Glomerular endothelial cell (primary cell): ENCODE measurements around the gene GPER1. TPM values are rescaled to one million over a fixed set of nuclear protein-coding genes. Genes with fewer than 3 reads are reported as not detected.
"Not testable (repeated sequence)": the region's sequence is repeated elsewhere in the genome, so short reads cannot be mapped to it uniquely, and the experiment has no call there.

Source experiments
- DNase-seq: peaks from one replicate; pipeline ENCODE4 v3.0.0-alpha.2; 2011; ENCODE audit warnings: low read depth, low spot score; ENCODE audit errors: extremely low read depth
- total RNA-seq: library from RNA; depleted of rRNA; stranded (reverse); fragments of >200 nt; gene quantifications from 2 replicates; pipeline ENCODE4 v1.2.3, GENCODE V29; 2015

The GPER1 gene
- total RNA-seq, 1 donor from 2014 or later, result 1.8 TPM

DNA sequence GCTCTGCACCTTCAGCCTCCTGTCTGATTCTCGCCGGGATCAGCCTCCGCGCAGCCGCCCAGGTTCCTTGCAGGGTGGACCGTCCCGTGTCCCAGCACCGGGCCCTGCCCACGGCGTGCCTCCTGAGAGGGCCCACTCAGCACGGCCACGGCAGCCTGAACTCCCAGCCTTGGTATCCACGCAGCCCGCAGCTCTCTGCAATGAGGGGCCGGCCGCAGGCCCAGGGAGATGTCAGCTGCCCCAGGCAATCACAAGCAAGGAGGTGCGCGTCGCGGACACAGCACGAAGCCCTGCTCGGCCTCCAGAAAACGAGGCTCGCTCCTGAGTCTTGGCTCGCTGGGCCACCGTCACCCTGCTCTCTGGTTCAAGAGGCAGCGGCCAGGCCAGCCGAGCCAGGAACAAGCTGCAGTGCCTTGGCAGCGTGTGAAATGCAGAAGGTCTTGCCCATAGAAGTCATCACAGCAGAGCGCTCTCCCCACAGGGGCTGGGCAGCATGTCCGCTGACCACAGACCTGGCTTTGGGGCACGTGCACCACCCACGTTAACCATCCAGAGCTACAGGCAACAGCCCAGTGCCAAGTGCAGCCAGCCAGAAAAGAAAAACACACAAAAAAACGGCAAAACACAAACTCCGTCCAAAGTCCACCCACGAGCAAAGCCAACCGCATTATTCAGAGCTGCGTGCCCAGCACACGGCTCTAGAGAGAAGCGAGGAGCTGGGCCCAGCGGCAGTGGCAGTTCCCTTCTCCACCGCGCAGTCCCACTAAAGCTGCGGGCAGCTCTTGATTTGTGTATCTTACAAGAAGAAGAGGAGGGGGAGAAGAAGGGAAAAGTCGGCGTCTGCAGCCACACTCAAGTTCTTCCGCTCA lies 13.9 kb downstream of the GPER1 start:
- no peak for DNase-seq

DNA sequence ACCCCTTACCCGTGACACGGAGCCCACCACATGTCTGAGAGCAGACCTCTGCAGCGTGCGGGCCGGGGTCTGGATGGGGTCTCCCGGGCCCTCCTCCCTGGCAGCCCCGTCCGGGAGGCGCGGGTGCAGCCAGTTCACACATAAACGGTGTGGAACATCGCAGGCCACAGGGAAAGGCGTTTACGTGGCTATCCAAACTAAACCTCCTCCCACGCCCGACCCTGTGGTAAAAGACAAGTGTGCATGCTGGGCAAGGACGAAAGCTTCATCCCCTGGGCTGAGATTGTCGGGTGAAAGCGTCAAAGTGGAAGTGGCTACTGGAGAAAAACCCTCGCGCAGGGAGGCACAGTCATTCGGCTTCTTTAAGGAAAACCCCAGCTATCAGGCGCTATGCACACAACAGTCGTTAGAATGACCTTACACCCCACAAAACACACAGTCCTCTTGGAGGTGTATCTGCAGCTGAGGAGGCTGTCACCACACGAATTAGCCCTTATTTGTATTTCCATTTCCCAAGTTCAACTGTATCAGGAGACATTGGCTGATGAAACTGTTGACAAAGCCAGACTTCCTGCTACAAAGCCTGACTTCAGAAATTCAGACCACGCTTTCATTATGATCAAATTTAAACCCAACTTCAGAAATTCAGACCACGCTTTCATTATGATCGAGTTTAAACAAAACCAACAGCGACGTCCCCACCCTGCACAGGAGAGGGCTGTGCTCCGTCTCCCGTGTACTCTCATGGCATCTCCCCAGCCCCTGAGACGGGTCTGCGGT lies 15.3 kb downstream of the GPER1 start:
- DNase-seq, result no peak

DNA sequence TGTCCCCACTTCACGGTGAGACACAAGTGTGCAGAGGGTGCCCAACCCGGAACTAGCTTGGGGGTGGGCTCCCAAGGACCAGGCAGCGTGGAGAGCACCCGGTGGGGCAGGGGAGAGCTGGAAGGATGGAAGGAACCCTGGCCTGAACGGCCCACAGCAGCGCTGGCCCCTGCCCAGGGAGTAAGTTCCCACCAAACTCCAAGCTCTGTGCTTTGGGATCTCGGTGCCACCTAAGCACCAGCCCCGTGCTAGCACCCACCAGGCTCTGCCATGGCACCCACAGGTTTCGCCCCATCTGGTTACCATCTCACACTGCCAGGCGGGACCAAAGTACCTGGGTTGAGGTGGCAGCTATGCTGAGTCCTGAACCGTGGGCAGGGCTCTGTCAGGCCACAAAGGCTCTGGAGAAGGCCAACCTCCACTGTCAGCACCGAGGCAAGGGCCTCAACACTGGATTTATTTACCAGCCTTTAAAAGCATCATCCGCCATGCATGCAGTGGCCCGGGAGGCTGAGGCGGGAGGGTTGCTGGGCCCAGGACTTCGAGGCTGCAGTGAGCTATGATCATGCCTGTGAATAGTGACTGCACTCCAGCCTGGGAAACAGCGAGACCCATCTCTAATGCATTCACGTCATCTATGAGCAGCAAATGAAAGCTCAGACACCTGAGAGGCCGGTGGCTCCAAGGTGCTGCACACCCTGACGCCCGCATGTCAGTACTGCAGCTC lies 16.0 kb downstream of the GPER1 start:
- DNase-seq, result no peak

DNA sequence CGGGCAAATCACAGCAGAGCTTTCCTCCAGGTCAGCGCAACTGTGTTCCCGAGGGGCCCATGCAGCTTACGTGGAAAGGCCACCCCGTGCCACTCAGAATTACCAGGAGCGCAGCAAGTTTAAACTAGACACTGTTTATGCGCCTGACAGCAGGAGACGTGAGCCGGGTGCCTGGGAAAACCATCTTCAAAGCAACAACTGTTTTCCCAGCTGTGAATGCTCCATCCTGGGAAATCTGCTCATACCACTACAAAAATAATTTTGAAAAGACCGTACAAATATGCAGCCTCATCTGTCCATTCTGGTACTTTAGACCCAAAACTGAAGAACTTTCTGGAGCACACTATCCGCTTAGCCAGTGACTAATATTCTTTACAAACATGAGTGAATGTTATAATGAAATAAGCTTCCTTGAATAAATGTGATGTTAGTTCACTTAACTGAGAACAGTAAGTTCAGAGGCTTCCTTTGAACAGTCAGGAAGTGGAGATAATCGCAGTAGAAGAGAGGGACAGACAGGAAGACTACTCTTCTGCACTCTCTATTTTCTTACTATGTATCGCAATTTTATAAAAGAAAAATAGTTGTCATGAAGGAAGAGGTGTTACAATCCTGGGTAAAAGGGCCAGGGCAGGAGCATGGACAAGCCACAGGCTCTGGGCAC lies 16.7 kb downstream of the GPER1 start:
- no peak for DNase-seq

DNA sequence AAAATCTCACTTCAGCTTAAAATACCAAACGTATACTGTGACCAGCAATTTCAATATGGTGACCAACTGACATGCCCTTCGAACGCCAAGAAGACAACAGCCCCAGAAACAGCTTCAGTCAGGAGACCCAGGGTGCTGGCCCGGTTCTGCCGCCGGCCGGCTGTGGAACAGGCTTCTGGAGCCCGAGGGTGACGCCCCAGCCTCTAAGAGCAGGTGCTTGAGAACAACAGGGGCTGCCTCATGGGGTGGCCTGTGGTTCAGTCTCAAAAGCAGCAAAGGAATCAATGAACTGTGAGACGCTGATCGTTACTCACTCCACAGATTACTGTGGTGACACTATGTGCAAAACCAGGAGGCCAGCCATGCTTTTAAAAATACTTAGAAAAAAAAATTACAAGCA lies 17.3 kb downstream of the GPER1 start:
- no peak for DNase-seq

DNA sequence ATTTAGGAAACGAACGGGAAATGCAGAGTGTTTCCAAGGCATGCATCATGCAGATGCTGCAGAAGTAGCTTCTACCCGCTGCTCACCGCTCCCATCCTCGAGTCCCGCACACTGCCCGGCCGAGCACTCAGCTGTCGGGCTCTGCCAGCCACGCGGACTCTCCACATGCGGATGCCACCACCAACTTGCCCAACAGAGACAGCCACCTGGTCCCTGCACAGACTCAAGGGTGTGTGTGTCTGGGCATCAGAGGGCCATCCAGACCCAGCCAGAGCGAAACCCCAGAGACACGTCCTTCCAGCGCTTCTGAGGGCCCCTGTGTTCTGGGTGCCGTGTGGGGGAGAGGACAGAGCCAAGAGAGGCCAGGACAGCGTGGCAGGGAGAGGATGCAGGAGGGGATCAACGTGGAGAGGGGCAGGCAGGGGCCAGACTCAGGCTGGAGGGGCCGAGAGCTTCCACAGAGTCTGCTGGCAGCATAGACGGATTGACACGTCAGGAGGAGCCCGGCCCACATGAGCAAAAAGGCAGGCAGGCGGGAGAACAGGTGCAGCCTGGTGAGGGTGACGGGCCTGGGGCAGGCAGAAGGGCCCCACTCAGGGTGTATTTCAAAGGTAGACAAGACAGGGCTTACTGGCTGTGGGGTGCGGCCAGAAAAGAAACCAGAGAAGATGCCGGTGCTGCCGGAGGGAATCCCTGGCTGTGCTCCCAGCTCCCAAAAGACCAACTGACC lies 18.3 kb downstream of the GPER1 start:
- DNase-seq, result no peak

DNA sequence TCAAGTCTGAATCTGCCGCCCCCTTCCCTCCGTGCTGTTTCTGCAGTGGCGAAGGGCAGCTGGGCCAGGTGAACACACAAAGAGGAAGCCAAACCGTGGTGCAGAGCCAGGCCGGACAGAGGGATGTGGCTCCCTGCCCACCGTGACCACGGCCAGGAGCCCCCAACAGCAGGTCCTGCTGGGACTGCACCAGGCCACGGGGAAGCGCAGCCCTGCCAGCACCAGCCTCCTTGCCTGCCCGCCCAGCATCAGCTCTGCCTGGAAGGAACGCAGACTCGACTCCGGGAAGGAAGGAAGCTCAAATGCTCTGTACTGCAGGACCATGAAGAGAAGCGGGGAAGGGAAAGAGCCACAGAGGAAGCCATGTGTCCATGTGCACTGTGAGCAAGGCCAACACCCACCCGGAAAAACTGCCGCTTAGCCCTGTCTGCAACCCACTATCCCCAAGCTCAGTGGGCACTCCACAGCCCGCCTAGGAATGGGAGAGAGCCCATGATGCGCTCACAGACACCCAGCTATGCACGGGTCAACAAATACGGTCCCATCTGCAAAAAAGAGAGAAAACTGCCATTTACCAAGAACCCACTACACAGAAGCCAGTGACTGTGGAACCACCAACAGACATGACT lies 19.0 kb downstream of the GPER1 start:
- DNase-seq, result no peak

DNA sequence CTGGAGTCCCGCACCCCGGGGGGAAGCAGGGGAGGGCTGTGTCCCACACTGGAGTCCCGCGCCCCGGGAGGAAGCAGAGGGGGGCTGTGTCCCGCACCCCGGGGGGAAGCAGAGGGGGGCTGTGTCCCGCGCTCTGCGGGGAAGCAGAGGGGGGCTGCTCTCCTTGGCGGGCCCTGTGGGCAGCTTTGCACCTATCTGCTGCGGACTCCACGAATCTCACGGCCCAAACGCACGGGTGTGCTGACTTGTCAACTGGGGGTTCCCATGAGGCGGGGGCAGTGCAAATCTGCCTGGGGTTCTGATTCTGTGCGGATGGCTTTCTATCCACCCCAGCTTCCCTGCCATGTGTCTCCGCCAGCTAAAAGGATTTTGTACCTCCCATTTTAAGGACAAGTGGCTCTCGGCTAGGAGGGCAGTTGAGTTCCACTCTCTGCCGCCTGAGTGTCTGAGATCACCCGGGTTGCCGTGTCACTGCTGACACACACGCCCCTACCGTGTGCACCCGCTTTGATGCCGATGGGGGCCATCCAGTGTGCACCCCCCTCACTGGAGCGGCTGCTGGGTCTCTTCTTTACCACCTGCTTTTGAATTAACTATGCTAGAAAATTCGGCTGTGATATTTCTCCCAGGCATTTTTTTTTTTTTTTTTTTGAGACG lies 20.5 kb downstream of the GPER1 start:
- no peak for DNase-seq

DNA sequence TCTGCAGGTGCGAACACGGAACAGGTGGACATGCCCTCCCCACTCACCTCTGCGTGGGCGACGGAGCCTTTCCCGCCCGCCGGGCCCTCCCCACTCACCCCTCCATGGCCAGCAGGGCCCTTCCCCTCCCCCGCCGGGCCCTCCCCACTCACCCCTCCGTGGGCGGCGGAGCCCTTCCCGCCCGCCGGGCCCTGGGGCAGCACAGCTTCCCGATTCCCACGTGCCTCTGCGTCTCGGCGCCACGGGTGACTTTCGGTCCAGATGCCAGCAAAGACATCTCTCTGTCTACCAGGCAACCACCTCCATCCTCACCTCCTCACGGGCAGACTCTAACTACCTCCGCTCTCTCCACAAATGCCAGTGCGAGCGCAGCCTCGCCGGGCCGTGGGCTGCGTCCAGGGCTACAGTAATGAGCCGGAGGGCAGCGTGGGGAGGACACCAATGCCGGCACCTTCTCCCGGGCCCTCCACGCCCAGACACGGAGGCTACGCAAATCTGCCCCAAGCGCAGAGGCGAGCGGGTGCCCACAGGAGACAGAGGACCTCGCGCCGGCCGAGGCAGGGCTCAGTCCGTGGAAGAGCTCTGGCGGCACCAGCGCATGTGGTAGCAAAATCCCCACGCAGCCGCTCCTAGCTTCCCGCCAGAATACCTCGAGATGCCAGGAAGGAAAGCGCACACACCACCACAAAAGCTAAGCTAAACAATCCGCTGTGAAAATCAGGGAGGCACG lies 21.8 kb downstream of the GPER1 start:
- no peak for DNase-seq

DNA sequence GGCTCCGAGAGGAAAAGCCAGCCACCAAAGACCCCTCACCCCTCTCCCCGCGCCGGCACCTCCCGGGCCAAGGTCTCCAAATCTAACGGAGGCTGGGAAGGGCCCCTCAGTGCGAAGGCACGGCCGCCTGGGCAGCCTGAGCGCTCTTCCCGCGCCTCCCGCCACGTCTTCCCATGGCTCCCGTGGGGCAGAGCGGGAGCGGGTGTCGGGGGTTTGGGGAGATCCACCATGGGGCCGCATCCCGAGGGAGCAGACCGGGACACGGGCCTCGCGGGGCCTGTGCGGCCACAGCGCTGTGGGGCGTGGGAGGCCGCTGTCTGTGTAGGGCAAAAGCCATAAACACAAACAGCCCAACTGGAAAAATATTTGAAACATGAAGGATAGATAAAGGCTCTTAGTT lies 22.4 kb downstream of the GPER1 start:
- DNase-seq, result no peak

DNA sequence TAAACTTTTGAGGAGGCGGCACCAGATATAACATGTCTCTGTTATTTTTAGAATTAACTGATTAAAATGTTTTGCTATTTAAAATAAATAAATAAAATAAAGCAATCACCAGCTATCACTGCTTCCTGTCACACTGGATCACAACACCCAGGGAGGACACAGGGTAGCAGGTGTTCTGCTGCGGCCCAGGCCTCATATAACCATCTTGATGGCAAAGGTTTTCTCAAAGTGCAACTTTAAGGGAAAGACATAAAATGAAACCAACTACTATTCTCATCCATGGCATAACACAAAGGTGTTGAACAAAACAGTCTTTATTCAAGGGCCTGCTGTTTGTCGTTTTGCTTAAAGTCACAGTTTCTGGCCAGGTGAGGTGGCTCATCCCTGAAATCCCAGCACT lies 23.2 kb downstream of the GPER1 start:
- no peak for DNase-seq

DNA sequence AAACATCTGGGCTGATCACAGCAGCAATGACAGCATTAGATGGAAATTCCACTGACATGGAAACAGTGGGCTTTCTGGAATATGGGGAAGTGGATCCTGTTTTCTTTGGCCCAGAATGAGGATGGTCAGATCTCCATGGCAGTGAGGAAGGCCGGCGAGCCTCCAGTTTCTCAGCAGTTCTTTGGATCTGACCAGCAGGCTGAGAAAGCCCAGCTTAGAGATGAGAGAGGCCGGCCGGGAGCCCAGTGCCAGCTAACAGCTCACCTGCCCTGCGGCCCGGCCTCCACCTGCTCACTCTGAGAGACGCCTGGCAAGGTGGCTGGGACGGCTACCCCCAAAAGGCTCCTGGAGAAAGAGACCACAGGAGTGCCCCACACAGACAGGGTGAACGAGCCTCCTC lies 24.2 kb downstream of the GPER1 start:
- DNase-seq, result no peak

DNA sequence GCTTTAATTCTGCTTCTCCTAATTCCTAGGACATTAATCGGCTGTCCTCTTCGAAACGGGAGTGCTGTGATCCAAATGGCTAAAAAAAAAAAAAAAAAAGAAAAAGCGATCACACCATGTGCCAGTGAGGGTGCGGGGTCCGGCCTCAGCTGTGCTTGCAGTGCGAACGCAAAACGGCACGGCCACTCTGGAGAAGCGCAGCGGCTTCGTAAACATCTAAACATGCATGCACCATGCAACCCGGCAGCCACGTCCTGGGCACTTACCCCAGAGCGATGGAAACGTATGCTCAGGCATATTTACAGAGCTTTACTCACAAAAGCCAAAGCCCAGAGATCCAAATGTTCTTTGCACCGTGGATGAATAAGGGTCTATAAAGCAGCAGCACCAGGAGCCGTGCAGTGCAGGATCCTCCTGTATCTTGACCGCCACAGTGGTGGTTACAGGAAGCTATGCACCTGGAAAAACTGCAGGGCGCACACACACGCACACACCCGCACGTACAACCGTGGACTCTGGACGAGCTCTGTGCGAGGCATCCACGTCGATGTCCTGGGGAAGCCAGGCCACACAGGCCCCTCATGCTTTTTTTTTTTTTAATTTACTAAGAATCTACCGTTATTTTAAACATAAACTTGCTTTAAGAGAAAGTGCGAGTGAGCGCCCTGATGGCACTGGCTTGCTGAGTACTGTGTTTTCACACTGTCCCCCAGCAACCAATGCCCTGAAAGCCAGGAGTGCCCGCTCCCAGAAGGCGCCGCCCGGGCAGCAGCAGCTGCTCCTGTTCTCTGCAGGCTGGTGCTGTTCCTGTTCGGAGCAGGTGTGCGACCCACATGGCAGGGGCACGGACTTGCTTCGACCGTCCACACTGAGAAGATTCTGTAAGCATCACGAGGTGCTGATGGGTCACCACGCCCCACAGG lies 25.0 kb downstream of the GPER1 start:
- no peak for DNase-seq

DNA sequence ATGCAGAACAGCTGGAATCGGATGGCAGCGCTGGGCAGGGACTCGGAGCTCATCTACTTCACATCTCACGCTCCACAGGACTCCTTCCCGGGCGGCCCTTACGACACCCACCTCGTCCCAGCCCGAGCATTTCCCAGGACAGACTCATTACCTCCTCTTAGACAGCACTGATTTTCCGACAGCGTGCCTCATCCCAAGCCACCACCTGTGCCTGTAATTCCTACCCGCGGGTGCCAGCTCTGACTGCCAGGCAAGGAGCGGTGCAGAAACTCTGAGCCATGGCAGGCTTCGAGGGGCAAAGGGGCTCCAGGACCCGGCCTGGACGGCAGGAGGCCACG lies 25.6 kb downstream of the GPER1 start:
- no peak for DNase-seq

DNA sequence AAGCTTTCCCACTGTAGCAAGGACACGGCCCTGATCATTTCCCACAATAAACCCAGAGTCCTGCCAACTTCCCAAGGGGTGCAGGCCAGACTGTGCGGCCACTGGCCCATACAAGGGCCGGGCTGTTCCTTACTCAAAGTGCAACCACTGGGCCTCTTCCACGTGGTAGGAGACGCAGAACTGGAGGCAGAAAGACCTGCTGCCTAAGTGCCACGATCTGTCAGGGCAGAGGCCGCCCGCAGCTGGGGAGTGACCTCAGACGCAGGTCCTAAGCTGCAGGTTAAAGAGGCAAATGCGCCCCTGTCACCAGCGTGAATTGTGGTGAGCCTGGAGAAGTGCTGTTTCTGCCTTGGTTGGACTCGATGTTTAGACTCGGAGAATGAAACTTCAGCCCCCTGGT lies 26.2 kb downstream of the GPER1 start:
- no peak for DNase-seq

DNA sequence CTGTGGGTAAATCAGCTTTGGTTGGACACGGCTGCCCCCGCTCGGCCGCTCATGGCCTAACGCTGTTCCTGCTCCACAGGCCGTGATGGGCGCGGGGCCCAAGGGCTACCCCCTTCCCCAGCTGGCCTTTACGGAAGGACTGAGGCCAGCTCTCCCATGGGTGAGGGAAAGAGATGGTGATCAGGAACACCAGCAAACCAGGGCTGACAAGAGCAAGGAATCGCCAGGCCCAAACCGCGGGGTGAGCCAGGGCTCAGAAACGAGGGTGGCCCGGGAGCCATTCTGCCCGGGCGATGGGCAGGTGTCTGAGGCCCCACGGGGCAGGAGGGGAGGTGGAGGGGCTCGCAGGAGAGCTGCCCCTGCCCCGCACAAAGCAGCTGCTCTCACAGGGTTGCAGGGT lies 26.6 kb downstream of the GPER1 start:
- DNase-seq, result no peak

DNA sequence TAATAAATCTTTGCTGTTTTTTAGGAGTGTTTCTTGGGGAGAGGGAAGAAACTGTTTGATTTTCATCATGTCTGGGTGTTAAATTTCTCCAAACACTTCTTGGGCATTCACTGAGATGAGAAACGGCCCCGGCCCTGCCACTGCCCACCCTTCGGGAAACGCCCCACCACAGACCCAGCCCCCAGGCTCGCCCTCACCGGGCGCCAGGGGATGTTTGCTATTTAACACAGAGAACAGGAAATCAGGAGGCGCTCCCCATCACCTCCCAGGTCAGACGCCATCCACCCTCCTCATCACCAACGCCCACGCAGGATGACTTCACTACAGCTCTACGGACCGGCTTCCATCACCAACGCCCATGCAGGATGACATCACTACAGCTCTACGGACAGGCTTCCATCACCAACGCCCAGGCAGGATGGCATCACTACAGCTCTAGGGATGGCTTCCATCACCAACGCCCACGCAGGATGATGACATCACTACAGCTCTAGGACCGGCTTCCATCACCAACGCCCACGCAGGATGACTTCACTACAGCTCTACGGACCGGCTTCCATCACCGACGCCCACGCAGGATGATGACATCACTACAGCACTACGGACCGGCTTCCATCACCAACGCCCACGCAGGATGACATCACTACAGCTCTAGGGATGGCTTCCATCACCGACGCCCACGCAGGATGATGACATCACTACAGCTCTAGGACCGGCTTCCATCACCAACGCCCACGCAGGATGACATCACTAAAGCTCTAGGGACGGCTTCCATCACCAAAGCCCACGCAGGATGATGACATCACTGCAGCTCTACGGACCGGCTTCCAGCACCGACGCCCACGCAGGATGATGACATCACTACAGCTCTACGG lies 27.5 kb downstream of the GPER1 start:
- not testable (repeated sequence) for DNase-seq
